PFSK-1 (cell line): ENCODE data around the gene ITGB8.

Experiments used
- FOXP2 ChIP-seq: optimal IDR thresholded peaks from 2 replicates; pipeline ENCODE3; 2011; ENCODE audit warnings: borderline replicate concordance, control low read depth, inconsistent platforms; ENCODE audit not compliant: insufficient read depth; ENCODE audit errors: extremely low read length, extremely low read depth
- POLR2AphosphoS5 ChIP-seq: IDR thresholded peaks from 2 replicates; pipeline ENCODE4 v1.6.1; 2012; ENCODE audit warnings: low read depth, mild to moderate bottlenecking, control low read depth, low read length, moderate library complexity
- REST ChIP-seq, 2 experiments: IDR thresholded peaks; 2 replicates each; pipeline versions ENCODE4 v1.6.1 to v1.8.0; 2011 to 2012; ENCODE audit warnings: low read depth in 2 of 2, low read length in 2 of 2, control low read depth in 1 of 2, inconsistent platforms in 1 of 2, mild to moderate bottlenecking in 1 of 2, moderate library complexity in 1 of 2; ENCODE audit not compliant: insufficient read depth in 1 of 2
- SIN3A ChIP-seq: IDR thresholded peaks from 2 replicates; pipeline ENCODE4 v1.6.1; 2012; ENCODE audit warnings: mild to moderate bottlenecking, low read length, moderate library complexity, borderline replicate concordance; ENCODE audit not compliant: insufficient read depth
- TAF1 ChIP-seq: IDR thresholded peaks from 2 replicates; pipeline ENCODE4 v1.6.1; 2012; ENCODE audit warnings: low read length, control low read depth, borderline replicate concordance; ENCODE audit not compliant: insufficient read depth

Gene ITGB8

GRCh38 chr7:20346577-20346976 lies 15.9 kb downstream of the ITGB8 start:
- no peak for TF ChIP-seq REST (IDR thresholded peaks at IDR 0.05; ENCODE audit: insufficient read depth in 1 of 2, low read depth in 2 of 2, low read length in 2 of 2)
- no peak for TF ChIP-seq POLR2AphosphoS5
- TF ChIP-seq SIN3A = no peak
- TF ChIP-seq FOXP2 = no peak
- TF ChIP-seq TAF1 = no peak

DNA sequence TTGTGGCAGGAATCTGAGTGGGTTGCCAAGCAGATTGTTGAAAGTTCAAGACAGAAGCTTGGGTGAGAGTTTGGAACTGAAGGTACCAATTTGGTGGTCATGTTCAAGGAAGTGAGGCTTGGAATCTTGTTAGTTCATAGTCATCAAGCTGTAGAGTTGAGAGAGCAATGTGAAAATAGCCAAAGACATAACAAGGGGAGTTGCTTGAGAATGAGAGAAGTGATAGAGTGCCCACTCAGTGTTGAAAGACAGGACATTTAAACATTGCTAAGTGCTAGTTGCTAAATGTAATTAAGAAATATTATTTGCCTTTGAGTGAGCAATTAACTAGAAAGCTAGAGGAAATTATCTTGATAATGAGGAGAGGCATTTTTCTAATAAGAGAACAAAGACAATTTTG lies 17.0 kb downstream of the ITGB8 start:
- TF ChIP-seq SIN3A (no peak), TAF1 (no peak), FOXP2 (no peak), REST (IDR thresholded peaks at IDR 0.05; ENCODE audit: insufficient read depth in 1 of 2, low read depth in 2 of 2, low read length in 2 of 2) (no peak), POLR2AphosphoS5 (no peak)

- TF ChIP-seq REST (IDR thresholded peaks at IDR 0.05; ENCODE audit: insufficient read depth in 1 of 2, low read depth in 2 of 2, low read length in 2 of 2) (peak; percentile 69 to 89), FOXP2 (no peak), SIN3A (no peak), TAF1 (no peak), POLR2AphosphoS5 (no peak)
These were observed 17.6 kb downstream of the ITGB8 start for GRCh38 chr7:20348125-20348807.

DNA sequence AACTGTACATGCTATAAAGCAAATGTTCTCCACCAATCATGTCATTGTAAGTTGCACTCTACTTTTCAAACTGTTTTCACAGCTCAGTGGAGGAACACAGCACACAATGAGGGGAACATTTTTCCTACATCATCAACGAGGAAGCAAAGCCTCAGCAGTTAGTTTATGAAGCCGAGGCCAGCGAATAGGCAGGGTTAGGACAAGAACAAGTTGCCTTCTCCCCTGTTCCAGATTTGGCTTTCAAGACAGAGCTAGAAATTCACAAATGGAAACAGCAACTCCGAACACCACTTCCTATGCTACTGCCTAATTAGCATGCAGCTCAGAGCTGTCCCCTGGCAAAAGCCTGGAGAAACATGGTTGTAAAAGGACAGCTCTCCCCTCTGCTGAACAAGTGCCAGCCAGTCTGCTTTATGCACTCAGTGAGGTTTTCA lies 19.8 kb downstream of the ITGB8 start:
- TF ChIP-seq SIN3A (no peak), POLR2AphosphoS5 (no peak), FOXP2 (no peak), REST (IDR thresholded peaks at IDR 0.05; ENCODE audit: insufficient read depth in 1 of 2, low read depth in 2 of 2, low read length in 2 of 2) (peak in 1 of 2 experiments; percentile 54; a peak in 1 of 4 replicates), TAF1 (no peak)
